HG02642 (cell line): ENCODE data around the gene ZBTB7C.

Experiments
- ATAC-seq: cut with Tn5 transposase; IDR thresholded peaks from one replicate; pipeline ENCODE4 v1.9.1; 2021; ENCODE audit warnings: mild to moderate bottlenecking; ENCODE audit not compliant: unreplicated experiment, poor library complexity

Gene ZBTB7C

DNA sequence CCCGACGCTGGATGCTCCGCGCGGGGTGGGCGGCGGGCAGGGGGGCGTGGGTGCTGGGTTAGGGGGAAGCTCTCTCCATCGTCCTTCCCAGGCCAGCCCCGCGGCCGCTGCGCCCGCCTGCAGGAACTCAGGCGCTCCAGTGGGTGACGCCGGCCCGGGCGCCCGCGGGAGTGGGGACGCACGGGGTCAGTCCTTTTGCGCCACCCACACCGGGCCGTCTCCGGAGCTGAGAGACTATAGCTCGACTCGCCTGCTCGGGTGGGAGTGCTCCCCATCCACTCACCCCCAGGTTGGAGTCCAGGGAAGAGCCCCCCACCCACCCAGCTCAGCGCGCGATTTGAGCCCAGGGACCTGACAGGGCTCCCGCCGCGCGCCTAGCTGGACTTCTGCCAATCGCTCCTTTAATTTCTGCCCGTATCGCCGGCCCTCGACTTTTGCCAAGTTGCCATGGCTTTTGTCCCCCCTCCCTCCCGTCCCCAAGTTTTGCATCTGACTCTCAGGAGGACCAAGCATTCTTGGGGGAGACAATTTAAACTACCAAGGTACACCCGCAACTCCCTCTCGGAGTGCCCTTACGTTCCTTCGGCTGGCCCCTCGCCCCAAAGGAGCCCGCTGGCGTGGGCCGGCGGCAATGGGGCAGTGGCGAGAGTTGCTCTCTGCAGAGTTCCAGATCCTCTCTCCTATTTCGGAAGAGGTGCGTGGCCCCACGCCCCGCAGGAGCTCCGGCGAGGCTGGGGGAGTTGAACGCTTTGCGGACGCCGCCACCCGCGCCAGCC, 272.9 kb downstream of the ZBTB7C start:
- ATAC-seq: no peak

DNA sequence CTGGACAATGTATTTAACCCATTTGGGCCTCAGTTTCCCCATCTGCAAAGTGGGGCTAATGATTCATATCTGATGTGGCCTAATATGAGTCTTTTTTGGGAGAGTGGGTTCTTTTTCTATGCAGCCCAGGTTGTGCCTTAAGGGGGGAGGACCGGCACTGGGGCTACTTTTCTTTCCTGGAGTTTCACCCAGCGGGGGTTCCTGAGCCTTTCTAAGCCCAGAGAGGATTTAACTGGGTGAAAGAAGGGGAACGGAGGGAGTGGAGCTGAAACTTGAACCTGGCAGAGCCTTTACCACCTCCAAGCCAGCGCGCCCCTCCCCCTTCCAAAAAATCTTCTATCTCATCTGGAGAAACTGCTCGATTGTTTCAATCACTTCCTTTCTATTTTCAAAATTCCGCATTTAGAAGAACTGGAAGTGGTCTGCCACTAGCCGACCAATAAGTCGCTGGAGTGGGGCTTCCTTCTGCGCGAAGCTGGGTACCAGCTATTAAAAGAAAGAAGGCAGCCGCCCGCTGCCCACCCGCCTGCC, 273.7 kb downstream of the ZBTB7C start:
- no peak for ATAC-seq

- ATAC-seq: no peak
These were observed 274.6 kb downstream of the ZBTB7C start for GRCh38 chr18:48134609-48135008.

DNA sequence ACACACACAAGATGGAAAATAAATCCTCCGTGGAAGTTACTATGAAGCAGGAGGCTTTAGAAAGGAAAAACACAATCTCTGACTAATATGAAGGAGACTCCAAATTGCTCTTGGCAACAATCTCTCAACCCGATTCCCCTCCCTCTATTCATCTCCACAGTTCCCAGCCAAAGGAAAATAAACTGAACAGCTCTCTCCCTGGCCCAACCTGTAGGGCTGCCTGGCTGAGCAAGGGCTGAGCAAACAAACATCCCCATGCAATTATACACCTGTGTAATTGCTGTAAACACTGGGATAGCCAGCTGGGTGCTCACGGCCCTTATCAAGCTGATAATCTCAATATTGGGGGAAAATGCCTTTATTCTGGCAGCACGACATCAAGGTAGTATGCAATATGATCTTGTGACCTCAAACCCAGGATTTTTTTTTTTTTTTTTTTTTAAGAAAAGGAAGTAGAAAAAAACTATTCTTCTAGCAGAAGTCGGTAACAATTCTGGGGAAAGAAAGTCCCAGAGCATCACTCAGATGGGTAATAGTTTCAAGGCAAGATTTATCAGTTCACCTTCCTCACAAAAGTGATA, 275.4 kb downstream of the ZBTB7C start:
- no peak for ATAC-seq

- ATAC-seq: no peak
These were observed 276.2 kb downstream of the ZBTB7C start for GRCh38 chr18:48132797-48133655.

- no peak for ATAC-seq
These were observed 278.1 kb downstream of the ZBTB7C start for GRCh38 chr18:48131042-48131441.

GRCh38 chr18:48129621-48130082, 279.5 kb downstream of the ZBTB7C start:
- ATAC-seq: no peak

GRCh38 chr18:48127606-48128005, 281.6 kb downstream of the ZBTB7C start:
- ATAC-seq: no peak

- no peak for ATAC-seq
These were observed 282.9 kb downstream of the ZBTB7C start for GRCh38 chr18:48126240-48126639.

DNA sequence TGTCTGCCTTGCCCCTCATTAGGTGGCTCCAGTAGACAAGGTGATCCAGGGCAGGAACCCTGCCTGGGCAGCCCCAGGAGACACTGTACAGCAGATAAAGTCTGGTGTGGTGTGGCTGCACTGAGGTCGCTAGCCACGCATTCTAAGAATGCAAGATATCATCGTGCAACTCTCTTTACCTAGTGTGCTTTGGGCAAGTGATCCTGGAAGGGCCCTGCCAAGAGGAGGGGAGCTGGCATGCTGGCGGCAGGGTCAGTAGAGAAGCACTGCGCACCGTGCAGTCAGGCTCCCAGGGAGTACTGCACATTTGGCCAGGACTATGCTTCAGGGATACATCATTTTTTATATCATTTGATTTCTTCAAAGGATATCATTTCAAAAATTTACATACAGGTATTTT, 283.5 kb downstream of the ZBTB7C start:
- ATAC-seq: no peak

- peak; percentile 67 for ATAC-seq
These were observed 284.1 kb downstream of the ZBTB7C start for GRCh38 chr18:48124857-48125626.

- no peak for ATAC-seq
These were observed 285.2 kb downstream of the ZBTB7C start for GRCh38 chr18:48123941-48124340.

- no peak for ATAC-seq
These were observed 285.9 kb downstream of the ZBTB7C start for GRCh38 chr18:48123324-48123723.

DNA sequence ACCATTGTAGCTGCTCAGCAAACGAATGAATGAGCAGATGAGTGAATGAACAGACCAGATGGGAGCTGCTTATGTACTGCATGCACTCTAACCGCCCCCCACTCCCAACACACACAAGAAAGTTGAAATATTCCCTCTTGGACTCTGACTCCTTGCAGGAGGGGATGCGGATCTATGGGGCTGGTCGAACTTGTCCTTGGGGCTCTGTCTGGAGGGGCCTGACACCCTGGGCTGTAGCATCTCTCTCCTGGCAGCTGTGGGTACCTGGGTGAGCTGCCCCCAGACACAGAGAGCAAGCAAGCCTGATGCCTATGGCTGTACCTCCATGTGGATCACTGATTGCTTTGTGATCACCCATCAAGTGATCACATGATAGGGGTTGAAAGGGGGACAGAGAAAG, 286.4 kb downstream of the ZBTB7C start:
- ATAC-seq: no peak

GRCh38 chr18:48122376-48122775, 286.8 kb downstream of the ZBTB7C start:
- no peak for ATAC-seq

- ATAC-seq: no peak
These were observed 287.4 kb downstream of the ZBTB7C start for GRCh38 chr18:48121752-48122151.

- no peak for ATAC-seq
These were observed 290.0 kb downstream of the ZBTB7C start for GRCh38 chr18:48119204-48119603.

DNA sequence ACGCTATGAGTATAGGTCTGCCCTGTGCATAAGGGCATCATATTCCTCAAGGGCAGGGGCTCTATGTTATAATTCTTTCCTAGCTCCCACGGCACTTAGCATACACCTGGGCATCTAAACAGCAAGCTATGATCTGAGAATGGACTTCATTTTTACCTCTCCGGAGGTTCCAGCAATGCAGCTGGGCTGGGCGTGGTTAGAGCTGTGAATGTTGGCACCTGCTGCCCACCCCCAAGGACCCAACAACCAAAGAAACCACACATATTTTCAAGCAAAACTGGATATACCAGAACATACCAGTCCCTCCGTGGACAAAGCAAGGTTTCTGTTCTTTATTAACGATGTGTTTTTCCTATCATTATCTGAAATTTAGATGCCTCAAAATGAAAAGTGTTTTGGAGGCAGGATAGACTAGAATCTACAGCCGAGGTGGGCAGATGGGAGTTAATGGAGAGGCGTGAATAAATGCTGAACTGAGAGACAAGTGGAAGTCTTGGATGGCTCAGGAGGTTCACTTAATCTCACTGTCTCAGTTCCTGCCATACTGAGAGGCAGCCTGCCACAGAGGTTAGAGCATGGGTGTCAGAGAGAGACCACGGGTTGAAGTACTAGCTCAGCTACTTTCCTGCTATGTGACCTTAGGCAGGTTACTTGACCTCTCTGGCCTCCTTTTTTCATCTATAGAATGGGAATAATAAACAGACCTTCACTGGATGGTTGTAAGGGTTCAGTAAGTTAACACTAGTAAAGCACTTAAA, 292.1 kb downstream of the ZBTB7C start:
- no peak for ATAC-seq

DNA sequence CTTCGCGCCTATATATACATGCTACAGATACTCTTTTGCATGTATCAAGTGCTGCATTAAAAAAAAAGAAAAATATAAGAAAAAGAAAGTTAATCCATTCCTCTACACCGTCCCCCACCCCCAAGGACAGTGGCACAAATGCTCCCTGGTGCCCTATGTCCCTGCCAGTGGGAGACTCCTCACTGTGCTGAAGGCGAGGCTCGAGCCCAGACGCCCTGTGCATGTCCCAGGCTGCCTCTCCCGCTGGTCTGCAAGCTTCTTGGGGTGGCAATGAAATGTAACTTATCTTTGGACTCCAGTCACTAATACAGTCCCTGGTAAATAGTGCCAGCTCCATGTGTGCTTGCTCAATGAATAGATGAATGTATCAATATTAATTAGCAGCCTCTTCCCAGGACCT, 293.2 kb downstream of the ZBTB7C start:
- no peak for ATAC-seq
